AG04449 (cell line): ENCODE data around the gene COQ5.

Experiments used
- CTCF ChIA-PET: fragments of 350-600 bp; formaldehyde crosslinking; extraction: SDS; loops from one replicate; lab custom pipeline; 2021; ENCODE audit warnings: antibody characterized with exemption; lab: Yijun Ruan, JAX
- POLR2A ChIA-PET: fragments of 400-600, 350-600 bp; formaldehyde crosslinking; extraction: SDS; loops from one replicate; lab custom pipeline; 2020; ENCODE audit warnings: antibody characterized with exemption, inconsistent platforms; lab: Yijun Ruan, JAX
- DNase-seq: peaks from one replicate; pipeline ENCODE4 v3.0.0-alpha.2; 2010; ENCODE audit warnings: low read depth, low spot score
- H3K4me3 ChIP-seq: 2 replicates; pipeline ENCODE4 v1.5.1; 2011; ENCODE audit warnings: low read depth, mild to moderate bottlenecking, control low read depth, low read length
- TF ChIP-seq, protein P1 (sequence below): IDR thresholded peaks from one replicate; pipeline ENCODE4 v1.5.1; 2011; ENCODE audit warnings: mild to moderate bottlenecking, moderate library complexity, low read length, control low read depth, inconsistent platforms; ENCODE audit not compliant: insufficient read depth; ENCODE audit errors: missing control alignments

Gene COQ5

GRCh38 chr12:120557589-120557988, 28.6 kb upstream of the COQ5 start:
- ChIA-PET POLR2A (no interaction called here), CTCF (no interaction called here)
- H3K4me3 ChIP-seq: no peak overlapping the region
- TF ChIP-seq, protein P1, sequence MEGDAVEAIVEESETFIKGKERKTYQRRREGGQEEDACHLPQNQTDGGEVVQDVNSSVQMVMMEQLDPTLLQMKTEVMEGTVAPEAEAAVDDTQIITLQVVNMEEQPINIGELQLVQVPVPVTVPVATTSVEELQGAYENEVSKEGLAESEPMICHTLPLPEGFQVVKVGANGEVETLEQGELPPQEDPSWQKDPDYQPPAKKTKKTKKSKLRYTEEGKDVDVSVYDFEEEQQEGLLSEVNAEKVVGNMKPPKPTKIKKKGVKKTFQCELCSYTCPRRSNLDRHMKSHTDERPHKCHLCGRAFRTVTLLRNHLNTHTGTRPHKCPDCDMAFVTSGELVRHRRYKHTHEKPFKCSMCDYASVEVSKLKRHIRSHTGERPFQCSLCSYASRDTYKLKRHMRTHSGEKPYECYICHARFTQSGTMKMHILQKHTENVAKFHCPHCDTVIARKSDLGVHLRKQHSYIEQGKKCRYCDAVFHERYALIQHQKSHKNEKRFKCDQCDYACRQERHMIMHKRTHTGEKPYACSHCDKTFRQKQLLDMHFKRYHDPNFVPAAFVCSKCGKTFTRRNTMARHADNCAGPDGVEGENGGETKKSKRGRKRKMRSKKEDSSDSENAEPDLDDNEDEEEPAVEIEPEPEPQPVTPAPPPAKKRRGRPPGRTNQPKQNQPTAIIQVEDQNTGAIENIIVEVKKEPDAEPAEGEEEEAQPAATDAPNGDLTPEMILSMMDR: no peak
- no peak for DNase-seq

- POLR2A ChIA-PET: no interaction called here
These were observed 25.7 kb upstream of the COQ5 start for GRCh38 chr12:120554678-120555077.

DNA sequence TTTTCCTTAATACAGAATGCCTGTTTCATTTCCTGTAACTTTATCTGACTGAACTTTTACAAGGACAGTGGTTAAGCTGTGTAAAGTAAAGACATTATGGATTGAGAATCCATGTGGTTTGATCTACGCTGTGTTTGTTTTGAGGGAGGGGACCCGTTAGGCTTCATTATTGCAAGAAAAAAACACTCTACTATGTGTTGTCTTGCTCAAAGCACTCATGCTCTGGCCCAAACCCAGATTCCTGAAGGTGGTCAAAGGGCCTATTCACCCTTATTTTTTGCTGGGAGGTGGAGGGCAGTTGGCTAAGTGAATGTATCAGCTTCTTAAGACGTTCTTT, 17.1 kb upstream of the COQ5 start:
- TF ChIP-seq, protein P1: no peak
- ChIA-PET POLR2A (no interaction called here), CTCF (no interaction called here)
- no peak overlapping the region for H3K4me3 ChIP-seq
- DNase-seq: no peak

More at GRCh38 chr12:120554678-120555077, 25.7 kb upstream of the COQ5 start:
- DNase-seq: no peak
- CTCF ChIA-PET: interaction anchor here (0.8 to 3.2 kb wide), 2 partner anchors 20 to 28 kb away, joined by 3 to 13 read pairs; partner anchors contain the start of gene POP5
- TF ChIP-seq, protein P1: no peak
- no peak overlapping the region for H3K4me3 ChIP-seq

DNA sequence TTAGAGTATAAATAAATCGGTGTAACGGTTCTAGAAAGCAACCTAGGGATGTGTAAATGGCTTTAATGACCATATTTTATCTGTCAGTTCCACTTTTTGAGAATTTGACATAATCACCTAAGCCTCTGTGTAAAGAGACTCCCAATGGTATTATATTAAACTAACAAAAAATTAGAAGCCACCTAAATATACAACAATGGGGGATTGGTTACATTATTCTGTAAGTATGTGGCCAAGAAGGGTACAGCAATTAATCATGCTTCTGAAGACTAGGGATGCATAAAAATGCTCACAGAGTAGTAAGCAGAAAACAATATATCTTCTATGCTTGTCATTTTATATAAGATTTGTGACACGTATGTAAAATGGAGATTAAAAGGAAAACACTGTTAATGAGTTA, 15.7 kb upstream of the COQ5 start:
- TF ChIP-seq, protein P1: no peak
- CTCF ChIA-PET: interaction anchor here (0.6 kb wide), 1 partner anchor 91 kb away, joined by 3 read pairs; no protein-coding TSS in a partner anchor
- DNase-seq: no peak
- H3K4me3 ChIP-seq: no peak overlapping the region
- POLR2A ChIA-PET: no interaction called here

GRCh38 chr12:120542166-120542565, 13.2 kb upstream of the COQ5 start:
- TF ChIP-seq, protein P1: no peak
- H3K4me3 ChIP-seq: no peak overlapping the region
- CTCF ChIA-PET: no interaction called here
- POLR2A ChIA-PET: no interaction called here
- DNase-seq: no peak

DNA sequence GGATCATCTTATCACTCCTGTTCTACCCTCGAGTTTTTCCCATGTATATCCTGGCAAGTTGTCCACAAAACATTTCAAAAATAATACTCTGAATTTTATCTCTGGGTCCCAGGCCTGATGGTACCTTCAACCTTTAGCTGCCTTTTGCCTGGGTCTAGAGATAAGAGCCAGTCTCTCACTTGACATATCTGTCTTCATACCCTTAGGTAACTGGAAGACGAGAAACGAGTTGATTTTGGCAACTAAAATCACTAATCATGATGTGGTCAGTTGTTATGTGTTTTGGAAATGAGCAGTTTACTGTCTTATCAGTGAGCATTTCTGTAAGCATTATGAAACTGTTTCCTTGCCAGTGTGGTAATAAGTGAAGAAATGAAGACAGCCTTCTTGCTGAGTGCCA, 11.5 kb upstream of the COQ5 start:
- ChIA-PET POLR2A (no interaction called here), CTCF (no interaction called here)
- H3K4me3 ChIP-seq: no peak overlapping the region
- DNase-seq: no peak
- TF ChIP-seq, protein P1: no peak
